Astrocyte (in vitro differentiated cells and primary cell): ENCODE results near the gene VAV2. TPM values are rescaled to one million over a fixed set of nuclear protein-coding genes. Genes with fewer than 3 reads are reported as not detected.
A peak's percentile ranks its signal among the peaks of the same experiment; 100 is the strongest.

ENCODE experiments used
- DNase-seq: peaks from one replicate; pipeline ENCODE4 v3.0.0-alpha.2; 2010; ENCODE audit warnings: low read depth
- FAIRE-seq: peaks from 2 replicates; lab custom pipeline; 2011; peaks lifted over from hg19 to GRCh38; lab: Jason Lieb, UNC
- H2AFZ ChIP-seq: 2 replicates; pipeline ENCODE4 v1.6.0; 2012; ENCODE audit warnings: low read depth, low read length, inconsistent platforms
- H3K27ac ChIP-seq: 2 replicates; pipeline ENCODE4 v1.5.1; 2011; ENCODE audit warnings: low read depth, low read length, inconsistent platforms
- H3K27me3 ChIP-seq: 2 replicates; pipeline ENCODE4 v1.6.0; 2011; ENCODE audit warnings: low read length, inconsistent platforms; ENCODE audit not compliant: insufficient read depth
- H3K36me3 ChIP-seq: 2 replicates; pipeline ENCODE4 v1.5.1; 2011; ENCODE audit warnings: low read length, inconsistent platforms; ENCODE audit not compliant: insufficient read depth
- H3K4me1 ChIP-seq: 2 replicates; pipeline ENCODE4 v1.5.1; 2011; ENCODE audit warnings: low read length, inconsistent platforms; ENCODE audit not compliant: insufficient read depth
- H3K4me2 ChIP-seq: 2 replicates; pipeline ENCODE4 v1.6.0; 2012; ENCODE audit warnings: low read length, inconsistent platforms
- H3K4me3 ChIP-seq: 2 replicates; pipeline ENCODE4 v1.5.1; 2011; ENCODE audit warnings: low read depth, mild to moderate bottlenecking, low read length, inconsistent platforms; ENCODE audit not compliant: insufficient read depth
- H3K79me2 ChIP-seq: 2 replicates; pipeline ENCODE4 v1.6.0; 2012; ENCODE audit warnings: mild to moderate bottlenecking, low read length, inconsistent platforms; ENCODE audit not compliant: insufficient read depth
- H3K9ac ChIP-seq: 2 replicates; pipeline ENCODE4 v1.6.0; 2012; ENCODE audit warnings: mild to moderate bottlenecking, low read length, inconsistent platforms
- H3K9me3 ChIP-seq: 2 replicates; pipeline ENCODE4 v1.5.1; 2012; ENCODE audit warnings: low read depth, mild to moderate bottlenecking, low read length, inconsistent platforms; ENCODE audit not compliant: insufficient read depth
- H4K20me1 ChIP-seq: 2 replicates; pipeline ENCODE4 v1.6.0; 2012; ENCODE audit warnings: low read length, inconsistent platforms; ENCODE audit not compliant: insufficient read depth
- H3K27ac Mint-ChIP-seq: one replicate; pipeline ENCODE4 v1.8.0; 2021; ENCODE audit warnings: mild to moderate bottlenecking, mixed read lengths; ENCODE audit not compliant: unreplicated experiment
- H3K27me3 Mint-ChIP-seq: one replicate; pipeline ENCODE4 v1.8.0; 2021; ENCODE audit warnings: low read depth, mixed read lengths; ENCODE audit not compliant: unreplicated experiment
- H3K36me3 Mint-ChIP-seq: one replicate; pipeline ENCODE4 v1.8.0; 2021; ENCODE audit warnings: low read depth, mixed read lengths; ENCODE audit not compliant: unreplicated experiment
- H3K4me1 Mint-ChIP-seq: one replicate; pipeline ENCODE4 v1.8.0; 2021; ENCODE audit warnings: low read depth, mixed read lengths; ENCODE audit not compliant: unreplicated experiment
- H3K4me3 Mint-ChIP-seq: one replicate; pipeline ENCODE4 v1.8.0; 2021; ENCODE audit warnings: mild to moderate bottlenecking, moderate library complexity, mixed read lengths; ENCODE audit not compliant: unreplicated experiment
- H3K9me3 Mint-ChIP-seq: one replicate; pipeline ENCODE4 v1.8.0; 2021; ENCODE audit warnings: mild to moderate bottlenecking, mixed read lengths; ENCODE audit not compliant: unreplicated experiment
- EZH2 ChIP-seq: IDR thresholded peaks from 2 replicates; pipeline ENCODE4 v1.6.1; 2012; ENCODE audit warnings: mild to moderate bottlenecking, low read length, inconsistent platforms; ENCODE audit not compliant: insufficient read depth
- total RNA-seq: library from RNA; stranded (reverse); gene quantifications from 2 replicates; pipeline ENCODE4 v1.2.1, GENCODE V29; 2021
- TF ChIP-seq, protein P1 (sequence below): IDR thresholded peaks from 2 replicates; pipeline ENCODE4 v1.5.1; 2011; ENCODE audit warnings: low read depth, mild to moderate bottlenecking, inconsistent platforms, low read length, moderate library complexity; ENCODE audit not compliant: insufficient read depth

VAV2 gene
- total RNA-seq, 1 donor from 2014 or later: 36.5 TPM

DNA sequence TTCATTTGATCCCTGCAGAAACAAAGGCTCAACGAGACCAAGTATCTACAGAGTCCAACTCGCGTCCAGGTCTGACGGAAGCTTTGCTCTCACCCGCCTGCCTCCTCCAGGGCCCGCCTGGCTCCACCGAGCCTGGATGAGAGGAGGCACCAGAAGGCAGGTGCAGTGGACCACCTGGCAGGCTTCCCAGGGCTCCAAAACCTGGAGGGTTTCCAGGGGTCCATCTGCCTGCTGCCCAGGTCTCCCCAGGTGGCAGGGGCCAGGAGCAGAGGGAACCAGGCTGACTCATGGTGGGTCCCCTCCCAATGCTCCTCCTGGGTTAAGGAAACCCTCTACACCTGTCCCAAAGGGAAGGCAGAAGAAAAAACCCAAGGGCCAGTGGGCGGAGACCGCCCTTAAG is 59.5 kb downstream of the VAV2 start:
- no peak for FAIRE-seq
- H2AFZ ChIP-seq: no peak overlapping the region
- peaks cover 64% of the 10 kb centered on the region for H3K79me2 ChIP-seq
- no peak for DNase-seq
- peaks cover 89% of the 10 kb centered on the region for H4K20me1 ChIP-seq
- H3K36me3 Mint-ChIP-seq: peaks cover 9% of the 10 kb centered on the region
- H3K4me3 Mint-ChIP-seq: no peak overlapping the region
- peaks cover 4% of the 10 kb centered on the region for H3K36me3 ChIP-seq
- H3K4me2 ChIP-seq: peak overlapping the region; percentile 16
- no peak overlapping the region for H3K27ac ChIP-seq
- H3K9me3 Mint-ChIP-seq: no peaks in the 10 kb centered on the region
- TF ChIP-seq EZH2: no peak
- TF ChIP-seq, protein P1, sequence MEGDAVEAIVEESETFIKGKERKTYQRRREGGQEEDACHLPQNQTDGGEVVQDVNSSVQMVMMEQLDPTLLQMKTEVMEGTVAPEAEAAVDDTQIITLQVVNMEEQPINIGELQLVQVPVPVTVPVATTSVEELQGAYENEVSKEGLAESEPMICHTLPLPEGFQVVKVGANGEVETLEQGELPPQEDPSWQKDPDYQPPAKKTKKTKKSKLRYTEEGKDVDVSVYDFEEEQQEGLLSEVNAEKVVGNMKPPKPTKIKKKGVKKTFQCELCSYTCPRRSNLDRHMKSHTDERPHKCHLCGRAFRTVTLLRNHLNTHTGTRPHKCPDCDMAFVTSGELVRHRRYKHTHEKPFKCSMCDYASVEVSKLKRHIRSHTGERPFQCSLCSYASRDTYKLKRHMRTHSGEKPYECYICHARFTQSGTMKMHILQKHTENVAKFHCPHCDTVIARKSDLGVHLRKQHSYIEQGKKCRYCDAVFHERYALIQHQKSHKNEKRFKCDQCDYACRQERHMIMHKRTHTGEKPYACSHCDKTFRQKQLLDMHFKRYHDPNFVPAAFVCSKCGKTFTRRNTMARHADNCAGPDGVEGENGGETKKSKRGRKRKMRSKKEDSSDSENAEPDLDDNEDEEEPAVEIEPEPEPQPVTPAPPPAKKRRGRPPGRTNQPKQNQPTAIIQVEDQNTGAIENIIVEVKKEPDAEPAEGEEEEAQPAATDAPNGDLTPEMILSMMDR: no peak
- H3K9ac ChIP-seq: no peak overlapping the region
- no peak overlapping the region for H3K4me3 ChIP-seq
- H3K4me1 ChIP-seq: peaks cover 45% of the 10 kb centered on the region
- H3K27me3 Mint-ChIP-seq: no peaks in the 10 kb centered on the region
- peaks cover 29% of the 10 kb centered on the region for H3K4me1 Mint-ChIP-seq
- no peaks in the 10 kb centered on the region for H3K9me3 ChIP-seq
- no peaks in the 10 kb centered on the region for H3K27me3 ChIP-seq
- H3K27ac Mint-ChIP-seq: no peak overlapping the region

DNA sequence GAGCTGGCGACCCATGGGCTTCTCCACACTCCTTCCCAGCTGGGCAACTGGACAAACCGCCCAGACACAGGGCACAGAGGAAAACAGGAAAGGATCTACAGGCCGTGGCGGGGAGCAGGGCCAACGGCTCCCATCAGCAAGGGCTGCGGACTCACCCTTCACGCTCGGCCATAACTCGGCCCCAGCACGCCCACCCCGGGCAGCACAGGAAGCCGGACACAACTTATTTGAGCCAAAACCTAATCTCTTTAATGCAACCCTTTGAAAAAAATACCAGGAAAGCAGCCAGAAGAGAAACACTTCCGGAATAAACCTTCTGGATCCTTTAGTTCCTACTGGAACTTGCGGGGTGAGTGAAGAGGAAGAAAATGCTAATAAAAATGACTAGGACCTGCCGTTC is 59.9 kb downstream of the VAV2 start:
- Histone ChIP-seq H3K27me3 (no peaks in the 10 kb centered on the region), H3K36me3 (peaks cover 3% of the 10 kb centered on the region), H3K4me3 (no peak overlapping the region), H3K4me1 (peaks cover 40% of the 10 kb centered on the region), H3K9ac (no peak overlapping the region), H2AFZ (no peak overlapping the region), H3K4me2 (peak overlapping the region; percentile 16), H3K79me2 (peaks cover 68% of the 10 kb centered on the region), H3K9me3 (no peaks in the 10 kb centered on the region), H3K27ac (no peak overlapping the region), H4K20me1 (peaks cover 89% of the 10 kb centered on the region)
- FAIRE-seq (no peak), DNase-seq (peak; percentile 38)
- Mint-ChIP-seq H3K4me3 (no peak overlapping the region), H3K27me3 (no peaks in the 10 kb centered on the region), H3K4me1 (peaks cover 29% of the 10 kb centered on the region), H3K9me3 (no peaks in the 10 kb centered on the region), H3K27ac (no peak overlapping the region), H3K36me3 (peaks cover 11% of the 10 kb centered on the region)
- TF ChIP-seq, protein P1: no peak
- TF ChIP-seq EZH2: no peak

DNA sequence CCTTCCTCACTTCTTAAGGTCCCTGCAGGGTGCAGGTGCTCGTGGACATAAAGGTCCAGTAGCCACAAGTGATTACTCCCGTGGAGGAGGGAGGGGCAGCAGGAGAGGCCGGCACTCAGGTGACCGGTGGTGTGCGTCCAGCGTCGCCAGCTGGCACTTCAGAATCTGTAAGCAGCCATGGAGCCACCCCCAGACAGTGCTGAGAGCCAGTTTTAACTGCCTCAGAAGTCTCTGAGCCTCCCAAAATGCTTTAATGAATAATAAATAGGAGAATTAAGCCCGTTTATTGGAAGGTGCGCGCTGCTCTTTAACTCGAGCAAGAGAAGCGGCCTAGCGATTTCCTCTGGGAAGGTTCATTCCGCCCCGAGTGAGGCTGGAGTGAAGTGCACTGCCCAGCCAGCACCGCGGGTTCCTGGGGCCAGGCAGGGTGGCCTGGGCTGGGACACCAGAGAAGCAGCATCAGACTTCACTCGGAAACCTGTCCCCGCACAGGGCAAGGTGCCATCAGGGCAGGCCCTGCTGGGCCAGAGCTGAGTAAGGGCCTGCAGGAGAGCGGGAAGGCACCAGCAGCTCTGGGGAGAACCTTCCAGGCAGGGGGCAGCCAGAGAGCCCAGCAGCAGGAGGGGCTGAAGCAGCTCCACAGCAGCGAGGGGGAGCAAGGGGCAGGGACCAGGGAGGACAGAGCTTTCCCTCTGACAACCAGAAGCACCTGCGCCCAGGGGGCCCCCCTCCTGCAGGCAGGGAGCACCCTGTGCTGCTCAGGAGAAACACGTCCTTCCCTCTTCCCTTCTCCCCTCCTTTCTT is 61.2 kb downstream of the VAV2 start:
- H2AFZ ChIP-seq: no peak overlapping the region
- Mint-ChIP-seq H3K27me3 (no peaks in the 10 kb centered on the region), H3K4me1 (peaks cover 24% of the 10 kb centered on the region), H3K4me3 (no peak overlapping the region), H3K36me3 (peaks cover 12% of the 10 kb centered on the region), H3K9me3 (no peaks in the 10 kb centered on the region), H3K27ac (no peak overlapping the region)
- H3K9me3 ChIP-seq: no peaks in the 10 kb centered on the region
- H3K36me3 ChIP-seq: no peaks in the 10 kb centered on the region
- FAIRE-seq: no peak
- no peak for DNase-seq
- H3K4me1 ChIP-seq: peaks cover 27% of the 10 kb centered on the region
- no peak for TF ChIP-seq EZH2
- TF ChIP-seq, protein P1: no peak
- H3K4me2 ChIP-seq: no peak overlapping the region
- no peak overlapping the region for H3K27ac ChIP-seq
- peaks cover 80% of the 10 kb centered on the region for H3K79me2 ChIP-seq
- no peaks in the 10 kb centered on the region for H3K27me3 ChIP-seq
- no peak overlapping the region for H3K4me3 ChIP-seq
- H3K9ac ChIP-seq: no peak overlapping the region
- peaks cover 100% of the 10 kb centered on the region for H4K20me1 ChIP-seq
